T-helper 22 cell (primary cell): Measurements from ENCODE around the gene VAPB.

Experiments
- DNase-seq: peaks from one replicate; pipeline ENCODE4 v3.0.0-alpha.2; 2020; ENCODE audit warnings: low read depth

Gene VAPB

GRCh38 chr20:58483051-58483450 lies 94.0 kb downstream of the VAPB start:
- no peak for DNase-seq

GRCh38 chr20:58483470-58483869 lies 94.4 kb downstream of the VAPB start:
- no peak for DNase-seq

GRCh38 chr20:58485393-58485792 lies 96.4 kb downstream of the VAPB start:
- DNase-seq, result no peak

GRCh38 chr20:58486207-58486606 lies 97.2 kb downstream of the VAPB start:
- DNase-seq, result no peak

- no peak for DNase-seq
Measured at GRCh38 chr20:58492074-58492718, 103.2 kb downstream of the VAPB start.

- DNase-seq, result no peak
Measured at GRCh38 chr20:58492795-58493524, 103.9 kb downstream of the VAPB start.

- DNase-seq, result no peak
Measured at GRCh38 chr20:58494923-58495622, 106.0 kb downstream of the VAPB start.

- no peak for DNase-seq
Measured at GRCh38 chr20:58495623-58496428, 106.8 kb downstream of the VAPB start.

GRCh38 chr20:58496429-58496769 lies 107.4 kb downstream of the VAPB start:
- no peak for DNase-seq

- DNase-seq, result no peak
Measured at GRCh38 chr20:58497076-58497641, 108.1 kb downstream of the VAPB start.

GRCh38 chr20:58497724-58498469 lies 108.9 kb downstream of the VAPB start:
- DNase-seq, result no peak

GRCh38 chr20:58498470-58499068 lies 109.5 kb downstream of the VAPB start:
- no peak for DNase-seq

- no peak for DNase-seq
Measured at GRCh38 chr20:58500256-58500655, 111.2 kb downstream of the VAPB start.
